ENCODE data around the gene HPS5.

The HPS5 gene

GRCh38 chr11:18319914-18320313, 2.0 kb downstream of the HPS5 start:
- no peak for DNase-seq

- DNase-seq = no peak
Measured at GRCh38 chr11:18317551-18317950, 4.4 kb downstream of the HPS5 start.

- no peak for DNase-seq
Measured at GRCh38 chr11:18315893-18316292, 6.0 kb downstream of the HPS5 start.

- DNase-seq = no peak
Measured at GRCh38 chr11:18314784-18315523, 7.0 kb downstream of the HPS5 start.

GRCh38 chr11:18313965-18314763, 7.8 kb downstream of the HPS5 start:
- DNase-seq = no peak

- no peak for DNase-seq
Measured at GRCh38 chr11:18312663-18313420, 9.1 kb downstream of the HPS5 start.

GRCh38 chr11:18312012-18312411, 9.9 kb downstream of the HPS5 start:
- no peak for DNase-seq

GRCh38 chr11:18310800-18311340, 11.1 kb downstream of the HPS5 start:
- no peak for DNase-seq

- DNase-seq = no peak
Measured at GRCh38 chr11:18309691-18310090, 12.2 kb downstream of the HPS5 start.

GRCh38 chr11:18308242-18308641, 13.7 kb downstream of the HPS5 start:
- no peak for DNase-seq

GRCh38 chr11:18307461-18308139, 14.3 kb downstream of the HPS5 start:
- DNase-seq = no peak

GRCh38 chr11:18304745-18305144, 17.2 kb downstream of the HPS5 start:
- no peak for DNase-seq

GRCh38 chr11:18299721-18300120, 22.2 kb downstream of the HPS5 start:
- DNase-seq = no peak

GRCh38 chr11:18295316-18295715, 26.6 kb downstream of the HPS5 start:
- no peak for DNase-seq

- DNase-seq = no peak
Measured at GRCh38 chr11:18294862-18295261, 27.1 kb downstream of the HPS5 start.

GRCh38 chr11:18288911-18289310, 33.0 kb downstream of the HPS5 start:
- DNase-seq = no peak

- no peak for DNase-seq
Measured at GRCh38 chr11:18285841-18286240, 36.1 kb downstream of the HPS5 start.

- DNase-seq = no peak
Measured at GRCh38 chr11:18282626-18283025, 39.3 kb downstream of the HPS5 start.

GRCh38 chr11:18280438-18281045, 41.4 kb downstream of the HPS5 start:
- no peak for DNase-seq

GRCh38 chr11:18277565-18278271, 44.2 kb downstream of the HPS5 start:
- DNase-seq = no peak

GRCh38 chr11:18271206-18271605, 50.7 kb downstream of the HPS5 start:
- DNase-seq = no peak

GRCh38 chr11:18270102-18270501, 51.8 kb downstream of the HPS5 start:
- DNase-seq = no peak

All from NCI-H2081 treated with DMSO at 0.1 percent for 48 hours (cell line).